Sigmoid colon (tissue), 3 donors: ENCODE data around the gene RASSF7.

Experiments
- POLR2A ChIP-seq, 2 donors: fragments of 450-650 bp; IDR thresholded peaks; one replicate each; pipeline ENCODE4 v1.6.1; 2016; ENCODE audit warnings: antibody characterized with exemption in 2 of 2, mild to moderate bottlenecking in 2 of 2, moderate library complexity in 2 of 2
- TF ChIP-seq, protein P1 (sequence below), 4 experiments: fragments of 450-650 bp in 3 of 4; fragments of 200-600 bp in 1 of 4; IDR thresholded peaks; one replicate each; pipeline ENCODE4 v1.5.1; 2016 to 2019; ENCODE audit warnings: antibody characterized with exemption in 4 of 4, mild to moderate bottlenecking in 3 of 4, moderate library complexity in 2 of 4

DNA sequence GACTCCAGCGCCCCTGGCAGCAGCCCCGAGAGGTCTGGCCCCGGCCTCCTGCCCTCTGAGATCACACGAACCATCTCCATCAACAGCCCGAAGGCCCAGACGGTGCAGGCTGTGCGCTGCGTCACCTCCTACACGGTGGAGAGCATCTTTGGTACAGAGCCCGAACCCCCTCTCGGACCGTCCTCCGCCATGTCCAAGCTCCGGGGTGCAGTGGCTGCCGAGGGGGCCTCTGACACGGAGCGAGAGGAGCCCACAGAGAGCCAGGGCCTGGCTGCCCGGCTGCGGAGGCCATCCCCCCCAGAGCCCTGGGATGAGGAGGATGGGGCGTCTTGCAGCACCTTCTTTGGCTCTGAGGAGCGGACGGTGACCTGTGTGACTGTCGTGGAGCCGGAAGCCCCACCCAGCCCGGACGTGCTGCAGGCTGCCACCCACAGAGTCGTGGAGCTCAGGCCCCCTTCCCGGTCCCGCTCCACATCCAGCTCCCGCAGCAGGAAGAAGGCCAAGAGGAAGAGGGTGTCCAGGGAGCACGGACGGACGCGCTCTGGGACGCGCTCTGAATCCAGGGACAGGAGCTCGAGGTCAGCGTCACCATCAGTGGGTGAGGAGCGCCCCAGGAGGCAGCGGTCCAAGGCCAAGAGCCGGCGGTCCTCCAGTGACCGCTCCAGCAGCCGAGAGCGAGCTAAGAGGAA is 47.3 kb downstream of the RASSF7 start:
- TF ChIP-seq, protein P1, sequence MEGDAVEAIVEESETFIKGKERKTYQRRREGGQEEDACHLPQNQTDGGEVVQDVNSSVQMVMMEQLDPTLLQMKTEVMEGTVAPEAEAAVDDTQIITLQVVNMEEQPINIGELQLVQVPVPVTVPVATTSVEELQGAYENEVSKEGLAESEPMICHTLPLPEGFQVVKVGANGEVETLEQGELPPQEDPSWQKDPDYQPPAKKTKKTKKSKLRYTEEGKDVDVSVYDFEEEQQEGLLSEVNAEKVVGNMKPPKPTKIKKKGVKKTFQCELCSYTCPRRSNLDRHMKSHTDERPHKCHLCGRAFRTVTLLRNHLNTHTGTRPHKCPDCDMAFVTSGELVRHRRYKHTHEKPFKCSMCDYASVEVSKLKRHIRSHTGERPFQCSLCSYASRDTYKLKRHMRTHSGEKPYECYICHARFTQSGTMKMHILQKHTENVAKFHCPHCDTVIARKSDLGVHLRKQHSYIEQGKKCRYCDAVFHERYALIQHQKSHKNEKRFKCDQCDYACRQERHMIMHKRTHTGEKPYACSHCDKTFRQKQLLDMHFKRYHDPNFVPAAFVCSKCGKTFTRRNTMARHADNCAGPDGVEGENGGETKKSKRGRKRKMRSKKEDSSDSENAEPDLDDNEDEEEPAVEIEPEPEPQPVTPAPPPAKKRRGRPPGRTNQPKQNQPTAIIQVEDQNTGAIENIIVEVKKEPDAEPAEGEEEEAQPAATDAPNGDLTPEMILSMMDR (IDR thresholded peaks at IDR 0.05) = no peak
- TF ChIP-seq POLR2A (IDR thresholded peaks at IDR 0.05) = no peak
